SK-N-SH treated with all-trans-retinoic acid at 6 μM for 48 hours (cell line): ENCODE results near the gene KCNH2.

Experiments
- CSDC2 ChIP-seq: fragments of 250-450 bp; sonication (Bioruptor Pico); IDR thresholded peaks from 2 replicates; pipeline ENCODE4 v1.5.0; 2020; ENCODE audit warnings: mild to moderate bottlenecking, moderate library complexity
- ESRRG ChIP-seq: fragments of 250-450 bp; sonication (Bioruptor Pico); IDR thresholded peaks from 2 replicates; pipeline ENCODE4 v1.6.1; 2021; ENCODE audit warnings: mild to moderate bottlenecking
- ISL1 ChIP-seq: fragments of 250-450 bp; sonication (Bioruptor Pico); IDR thresholded peaks from 2 replicates; pipeline ENCODE4 v2.1.2; 2022; ENCODE audit warnings: mild to moderate bottlenecking, moderate library complexity
- PATZ1 ChIP-seq: fragments of 250-450 bp; sonication (Bioruptor Pico); IDR thresholded peaks from 2 replicates; pipeline ENCODE4 v1.8.0; 2020; ENCODE audit warnings: mild to moderate bottlenecking, moderate library complexity, borderline replicate concordance
- SNAI2 ChIP-seq: fragments of 250-450 bp; sonication (Bioruptor Pico); IDR thresholded peaks from 2 replicates; pipeline ENCODE4 v1.5.0; 2020; ENCODE audit warnings: mild to moderate bottlenecking, moderate library complexity
- TCF4 ChIP-seq: fragments of 250-450 bp; sonication (Bioruptor Pico); IDR thresholded peaks from 2 replicates; pipeline ENCODE4 v1.8.0; 2021; ENCODE audit warnings: mild to moderate bottlenecking, moderate library complexity, borderline replicate concordance
- ZFP3 ChIP-seq: fragments of 250-450 bp; sonication (Bioruptor Pico); IDR thresholded peaks from 2 replicates; pipeline ENCODE4 v1.5.0; 2020; ENCODE audit warnings: mild to moderate bottlenecking, moderate library complexity
- ZFP30 ChIP-seq: fragments of 450-650 bp; formaldehyde crosslinking; IDR thresholded peaks from 2 replicates; pipeline ENCODE4 v1.5.0; 2022; ENCODE audit warnings: mild to moderate bottlenecking, moderate library complexity
- ZNF565 ChIP-seq: fragments of 450-650 bp; formaldehyde crosslinking; conservative IDR thresholded peaks from 2 replicates; pipeline ENCODE4 v1.5.0; 2020; ENCODE audit warnings: low read depth, mild to moderate bottlenecking, moderate library complexity
- ZNF8 ChIP-seq: fragments of 450-650 bp; formaldehyde crosslinking; IDR thresholded peaks from 2 replicates; pipeline ENCODE4 v1.5.0; 2020; ENCODE audit warnings: mild to moderate bottlenecking, moderate library complexity
- TF ChIP-seq, protein P1 (sequence below): fragments of 250-450 bp; sonication (Bioruptor Pico); IDR thresholded peaks from 2 replicates; pipeline ENCODE4 v1.5.1; 2020; ENCODE audit warnings: low read depth, mild to moderate bottlenecking, moderate library complexity
- TF ChIP-seq, protein P2 (sequence below): fragments of 250-450 bp; sonication (Bioruptor Pico); IDR thresholded peaks from 2 replicates; pipeline ENCODE4 v1.8.0; 2021; ENCODE audit warnings: low read depth, mild to moderate bottlenecking, moderate library complexity, borderline replicate concordance
- TF ChIP-seq, protein P3 (sequence below): fragments of 250-450 bp; sonication (Bioruptor Pico); IDR thresholded peaks from 2 replicates; pipeline ENCODE4 v1.5.1; 2021; ENCODE audit warnings: mild to moderate bottlenecking, moderate library complexity

GRCh38 chr7:150999001-150999400 lies 20.9 kb upstream of the KCNH2 start:
- TF ChIP-seq ZFP30 (CRISPR knock-in tag) (no peak), ZNF565 (no peak), ISL1 (CRISPR knock-in tag) (no peak), ZFP3 (CRISPR knock-in tag) (no peak), ZNF8 (CRISPR knock-in tag) (no peak), ESRRG (no peak), PATZ1 (CRISPR knock-in tag) (no peak), TCF4 (CRISPR knock-in tag) (no peak), SNAI2 (no peak), CSDC2 (CRISPR knock-in tag) (no peak)
- TF ChIP-seq, protein P1, sequence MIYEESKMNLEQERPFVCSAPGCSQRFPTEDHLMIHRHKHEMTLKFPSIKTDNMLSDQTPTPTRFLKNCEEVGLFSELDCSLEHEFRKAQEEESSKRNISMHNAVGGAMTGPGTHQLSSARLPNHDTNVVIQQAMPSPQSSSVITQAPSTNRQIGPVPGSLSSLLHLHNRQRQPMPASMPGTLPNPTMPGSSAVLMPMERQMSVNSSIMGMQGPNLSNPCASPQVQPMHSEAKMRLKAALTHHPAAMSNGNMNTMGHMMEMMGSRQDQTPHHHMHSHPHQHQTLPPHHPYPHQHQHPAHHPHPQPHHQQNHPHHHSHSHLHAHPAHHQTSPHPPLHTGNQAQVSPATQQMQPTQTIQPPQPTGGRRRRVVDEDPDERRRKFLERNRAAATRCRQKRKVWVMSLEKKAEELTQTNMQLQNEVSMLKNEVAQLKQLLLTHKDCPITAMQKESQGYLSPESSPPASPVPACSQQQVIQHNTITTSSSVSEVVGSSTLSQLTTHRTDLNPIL (CRISPR knock-in tag) = no peak
- TF ChIP-seq, protein P2, sequence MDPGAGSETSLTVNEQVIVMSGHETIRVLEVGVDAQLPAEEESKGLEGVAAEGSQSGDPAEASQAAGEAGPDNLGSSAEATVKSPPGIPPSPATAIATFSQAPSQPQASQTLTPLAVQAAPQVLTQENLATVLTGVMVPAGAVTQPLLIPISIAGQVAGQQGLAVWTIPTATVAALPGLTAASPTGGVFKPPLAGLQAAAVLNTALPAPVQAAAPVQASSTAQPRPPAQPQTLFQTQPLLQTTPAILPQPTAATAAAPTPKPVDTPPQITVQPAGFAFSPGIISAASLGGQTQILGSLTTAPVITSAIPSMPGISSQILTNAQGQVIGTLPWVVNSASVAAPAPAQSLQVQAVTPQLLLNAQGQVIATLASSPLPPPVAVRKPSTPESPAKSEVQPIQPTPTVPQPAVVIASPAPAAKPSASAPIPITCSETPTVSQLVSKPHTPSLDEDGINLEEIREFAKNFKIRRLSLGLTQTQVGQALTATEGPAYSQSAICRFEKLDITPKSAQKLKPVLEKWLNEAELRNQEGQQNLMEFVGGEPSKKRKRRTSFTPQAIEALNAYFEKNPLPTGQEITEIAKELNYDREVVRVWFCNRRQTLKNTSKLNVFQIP (CRISPR knock-in tag) = no peak
- TF ChIP-seq, protein P3, sequence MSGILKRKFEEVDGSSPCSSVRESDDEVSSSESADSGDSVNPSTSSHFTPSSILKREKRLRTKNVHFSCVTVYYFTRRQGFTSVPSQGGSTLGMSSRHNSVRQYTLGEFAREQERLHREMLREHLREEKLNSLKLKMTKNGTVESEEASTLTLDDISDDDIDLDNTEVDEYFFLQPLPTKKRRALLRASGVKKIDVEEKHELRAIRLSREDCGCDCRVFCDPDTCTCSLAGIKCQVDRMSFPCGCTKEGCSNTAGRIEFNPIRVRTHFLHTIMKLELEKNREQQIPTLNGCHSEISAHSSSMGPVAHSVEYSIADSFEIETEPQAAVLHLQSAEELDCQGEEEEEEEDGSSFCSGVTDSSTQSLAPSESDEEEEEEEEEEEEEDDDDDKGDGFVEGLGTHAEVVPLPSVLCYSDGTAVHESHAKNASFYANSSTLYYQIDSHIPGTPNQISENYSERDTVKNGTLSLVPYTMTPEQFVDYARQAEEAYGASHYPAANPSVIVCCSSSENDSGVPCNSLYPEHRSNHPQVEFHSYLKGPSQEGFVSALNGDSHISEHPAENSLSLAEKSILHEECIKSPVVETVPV = no peak
